KMS-11 (cell line): ENCODE data around the gene PIK3R2.

Experiments
- H2AFZ ChIP-seq: fragments of 200-600 bp; sonication (generic); 2 replicates; pipeline ENCODE4 v1.6.1; 2016; ENCODE audit warnings: antibody characterized with exemption, mixed run types, low read depth
- H3K27ac ChIP-seq: fragments of 200-600 bp; sonication (generic); 2 replicates; pipeline ENCODE4 v1.6.1; 2016; ENCODE audit warnings: mild to moderate bottlenecking, mixed run types
- H3K27me3 ChIP-seq: fragments of 200-600 bp; sonication (generic); 2 replicates; pipeline ENCODE4 v1.6.1; 2017; ENCODE audit warnings: mild to moderate bottlenecking, low read depth, mixed run types, moderate library complexity; ENCODE audit not compliant: insufficient read depth
- H3K36me3 ChIP-seq: fragments of 200-600 bp; sonication (generic); 2 replicates; pipeline ENCODE4 v1.6.1; 2017; ENCODE audit warnings: mild to moderate bottlenecking, mixed run types; ENCODE audit not compliant: insufficient read depth
- H3K4me1 ChIP-seq: fragments of 200-600 bp; sonication (generic); 2 replicates; pipeline ENCODE4 v1.6.1; 2016; ENCODE audit warnings: mild to moderate bottlenecking, low read depth, mixed run types; ENCODE audit not compliant: poor library complexity, severe bottlenecking
- H3K4me2 ChIP-seq: fragments of 200-600 bp; sonication (generic); 2 replicates; pipeline ENCODE4 v1.7.0; 2016; ENCODE audit warnings: mild to moderate bottlenecking, mixed run types
- H3K4me3 ChIP-seq: fragments of 200-600 bp; sonication (generic); IDR thresholded peaks from 2 replicates; pipeline ENCODE4 v1.6.1; 2017; ENCODE audit warnings: low read depth, low read length, mixed read lengths; ENCODE audit not compliant: insufficient read depth
- H3K79me2 ChIP-seq: fragments of 200-600 bp; sonication (generic); 2 replicates; pipeline ENCODE4 v1.6.1; 2016; ENCODE audit warnings: low read depth, mixed run types; ENCODE audit not compliant: insufficient read depth
- H3K9ac ChIP-seq: fragments of 200-600 bp; sonication (generic); 2 replicates; pipeline ENCODE4 v1.6.1; 2016; ENCODE audit warnings: mild to moderate bottlenecking, mixed run types
- H4K20me1 ChIP-seq: fragments of 200-600 bp; sonication (generic); 2 replicates; pipeline ENCODE4 v1.6.1; 2016; ENCODE audit warnings: mild to moderate bottlenecking, mixed run types; ENCODE audit not compliant: insufficient read depth
- TF ChIP-seq, protein P1 (sequence below): fragments of 200-600 bp; sonication (generic); conservative IDR thresholded peaks from 2 replicates; pipeline ENCODE4 v1.6.1; 2017; ENCODE audit warnings: low read depth, mild to moderate bottlenecking, antibody characterized with exemption, low read length, moderate library complexity, mixed read lengths

PIK3R2 gene

DNA sequence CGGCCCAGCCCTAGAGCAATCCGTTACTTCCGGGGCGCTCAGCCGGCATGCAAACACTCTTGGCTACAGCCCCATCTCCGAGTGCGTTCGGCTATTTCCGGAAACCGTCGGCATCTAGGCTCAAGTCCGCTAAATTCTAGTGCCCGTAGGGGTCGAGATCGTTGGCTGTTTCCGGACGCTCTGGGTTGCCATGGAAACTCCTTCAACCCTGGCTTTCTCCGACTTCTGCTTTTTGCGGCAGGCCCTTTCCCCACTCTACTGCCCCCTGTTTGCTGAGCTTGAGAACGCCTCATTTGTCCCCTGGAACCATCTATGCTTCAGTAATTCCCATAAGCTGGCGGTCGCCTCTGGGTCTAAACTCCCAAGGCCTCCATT, 534 bp upstream of the PIK3R2 start:
- Histone ChIP-seq H3K9ac (peak overlapping the region; percentile 84), H3K4me3 (no peak overlapping the region), H3K27me3 (no peaks in the 10 kb centered on the region), H3K36me3 (no peaks in the 10 kb centered on the region), H2AFZ (peak overlapping the region; percentile 55), H3K4me1 (peaks cover 13% of the 10 kb centered on the region), H3K4me2 (peak overlapping the region; percentile 85), H4K20me1 (no peaks in the 10 kb centered on the region), H3K79me2 (no peaks in the 10 kb centered on the region), H3K27ac (peak overlapping the region; percentile 79)
- TF ChIP-seq, protein P1, sequence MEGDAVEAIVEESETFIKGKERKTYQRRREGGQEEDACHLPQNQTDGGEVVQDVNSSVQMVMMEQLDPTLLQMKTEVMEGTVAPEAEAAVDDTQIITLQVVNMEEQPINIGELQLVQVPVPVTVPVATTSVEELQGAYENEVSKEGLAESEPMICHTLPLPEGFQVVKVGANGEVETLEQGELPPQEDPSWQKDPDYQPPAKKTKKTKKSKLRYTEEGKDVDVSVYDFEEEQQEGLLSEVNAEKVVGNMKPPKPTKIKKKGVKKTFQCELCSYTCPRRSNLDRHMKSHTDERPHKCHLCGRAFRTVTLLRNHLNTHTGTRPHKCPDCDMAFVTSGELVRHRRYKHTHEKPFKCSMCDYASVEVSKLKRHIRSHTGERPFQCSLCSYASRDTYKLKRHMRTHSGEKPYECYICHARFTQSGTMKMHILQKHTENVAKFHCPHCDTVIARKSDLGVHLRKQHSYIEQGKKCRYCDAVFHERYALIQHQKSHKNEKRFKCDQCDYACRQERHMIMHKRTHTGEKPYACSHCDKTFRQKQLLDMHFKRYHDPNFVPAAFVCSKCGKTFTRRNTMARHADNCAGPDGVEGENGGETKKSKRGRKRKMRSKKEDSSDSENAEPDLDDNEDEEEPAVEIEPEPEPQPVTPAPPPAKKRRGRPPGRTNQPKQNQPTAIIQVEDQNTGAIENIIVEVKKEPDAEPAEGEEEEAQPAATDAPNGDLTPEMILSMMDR: peak; percentile 79

DNA sequence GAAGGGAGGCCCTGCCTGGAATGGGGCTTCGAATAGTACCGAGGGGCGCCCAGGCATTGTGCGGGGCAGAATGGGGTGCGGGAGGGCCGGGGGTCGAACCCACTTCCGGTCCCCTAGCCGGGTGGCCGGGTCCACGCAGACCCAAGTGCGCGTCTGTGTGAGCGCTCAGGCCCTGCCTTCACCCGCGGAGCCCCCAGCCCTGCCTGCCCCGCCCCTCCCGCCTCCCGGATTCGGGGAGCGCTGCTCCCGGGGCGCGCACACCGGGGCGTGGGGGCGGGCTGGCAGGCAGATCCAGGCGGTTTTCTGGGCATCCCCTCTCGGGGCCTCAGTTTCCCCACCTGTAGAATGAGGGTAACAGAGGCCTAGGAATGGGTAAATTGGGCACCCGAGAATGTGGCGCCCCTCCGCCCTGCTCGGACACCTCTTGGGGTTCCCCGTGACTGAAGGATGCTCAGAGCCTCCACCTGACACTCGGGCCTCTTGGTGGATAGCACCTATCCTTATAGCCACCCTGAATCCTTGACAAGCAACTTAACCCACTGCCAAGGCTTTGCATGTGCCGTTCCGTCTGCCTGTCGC, 682 bp downstream of the PIK3R2 start:
- Histone ChIP-seq H3K4me1 (peaks cover 13% of the 10 kb centered on the region), H3K36me3 (no peaks in the 10 kb centered on the region), H3K27me3 (no peaks in the 10 kb centered on the region), H3K4me3 (no peak overlapping the region), H2AFZ (peak overlapping the region; percentile 79), H3K4me2 (peak overlapping the region; percentile 66), H4K20me1 (no peaks in the 10 kb centered on the region), H3K79me2 (no peaks in the 10 kb centered on the region), H3K27ac (peak overlapping the region; percentile 21), H3K9ac (peak overlapping the region; percentile 84)
- TF ChIP-seq, protein P1: no peak

DNA sequence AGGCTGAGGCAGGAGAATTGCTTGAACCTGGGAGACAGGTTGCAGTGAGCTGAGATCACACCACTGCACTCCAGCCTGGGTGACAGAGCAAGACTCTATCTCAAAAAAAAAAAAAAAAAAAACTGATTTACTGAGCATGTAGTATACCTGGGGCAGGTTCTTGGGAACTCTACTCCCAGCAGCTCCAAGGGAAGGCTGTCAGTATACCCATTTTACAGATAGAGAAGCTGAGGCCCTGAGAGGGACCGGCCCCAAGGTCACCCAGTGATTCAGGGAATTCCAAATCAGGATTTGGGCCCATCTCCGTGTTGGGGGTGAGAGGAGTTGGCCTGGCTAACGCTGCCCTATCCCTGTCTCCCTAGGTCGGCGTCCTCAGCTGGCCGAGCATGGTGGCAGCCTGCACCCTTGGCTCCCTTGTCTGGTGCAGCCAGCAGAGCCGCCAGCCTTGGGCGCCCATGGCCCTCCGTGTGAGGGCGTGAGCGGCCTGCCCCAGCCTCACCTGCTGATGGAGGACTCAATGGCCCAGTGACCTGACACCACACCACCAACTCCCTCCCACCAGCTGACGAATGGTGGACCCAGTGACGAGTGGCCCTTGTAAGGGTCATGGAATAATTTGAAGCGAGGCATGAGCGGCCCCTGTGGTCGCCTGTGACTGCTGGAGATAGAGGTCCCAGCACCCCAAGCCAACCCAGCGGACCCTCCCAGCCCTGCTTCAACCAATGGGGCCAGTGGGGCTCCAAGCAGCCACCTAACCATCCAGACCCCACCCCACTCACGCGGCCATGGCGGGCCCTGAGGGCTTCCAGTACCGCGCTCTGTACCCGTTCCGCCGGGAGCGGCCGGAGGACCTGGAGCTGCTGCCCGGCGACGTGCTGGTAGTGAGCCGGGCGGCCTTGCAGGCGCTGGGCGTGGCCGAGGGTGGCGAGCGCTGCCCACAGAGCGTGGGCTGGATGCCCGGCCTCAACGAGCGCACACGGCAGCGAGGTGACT, 2.4 kb downstream of the PIK3R2 start:
- Histone ChIP-seq H3K79me2 (no peaks in the 10 kb centered on the region), H2AFZ (no peak overlapping the region), H4K20me1 (no peaks in the 10 kb centered on the region), H3K4me2 (no peak overlapping the region), H3K4me3 (no peak overlapping the region), H3K4me1 (peaks cover 13% of the 10 kb centered on the region), H3K27ac (no peak overlapping the region), H3K36me3 (no peaks in the 10 kb centered on the region), H3K27me3 (no peaks in the 10 kb centered on the region), H3K9ac (no peak overlapping the region)
- TF ChIP-seq, protein P1: no peak

DNA sequence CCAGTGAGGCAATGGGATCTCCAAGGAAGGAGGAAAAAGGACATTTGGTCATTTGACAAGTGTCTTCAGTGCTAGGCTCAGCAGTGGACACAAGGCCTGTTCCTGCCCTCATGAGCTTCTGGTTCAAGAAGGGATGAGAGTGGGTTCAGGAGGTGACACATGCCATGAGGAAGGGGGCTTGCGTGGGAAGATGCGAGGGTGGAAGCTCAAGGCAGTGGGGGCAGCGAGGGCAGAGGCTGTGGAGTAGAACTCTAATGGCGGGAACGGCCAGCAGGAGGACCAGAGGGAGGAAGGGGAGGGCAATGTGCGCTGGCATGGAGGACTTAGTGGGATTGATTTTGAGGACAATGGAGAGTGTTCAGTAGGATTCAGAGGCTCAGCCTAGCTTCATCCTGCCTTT, 3.3 kb downstream of the PIK3R2 start:
- no peak overlapping the region for H3K4me3 ChIP-seq
- no peaks in the 10 kb centered on the region for H3K36me3 ChIP-seq
- no peaks in the 10 kb centered on the region for H4K20me1 ChIP-seq
- no peak overlapping the region for H3K27ac ChIP-seq
- no peak overlapping the region for H2AFZ ChIP-seq
- TF ChIP-seq, protein P1: no peak
- H3K27me3 ChIP-seq: no peaks in the 10 kb centered on the region
- no peak overlapping the region for H3K9ac ChIP-seq
- H3K4me2 ChIP-seq: no peak overlapping the region
- H3K4me1 ChIP-seq: peaks cover 11% of the 10 kb centered on the region
- no peaks in the 10 kb centered on the region for H3K79me2 ChIP-seq
